HepG2 (cell line): ENCODE data around the gene HMGN4. TPM values are rescaled to one million over a fixed set of nuclear protein-coding genes. Genes with fewer than 3 reads are reported as not detected.

Experiments
- ARHGAP35 ChIP-seq: sonication (generic); formaldehyde crosslinking; IDR thresholded peaks from 2 replicates; pipeline ENCODE4 v1.9.0; 2022; ENCODE audit warnings: mild to moderate bottlenecking, inconsistent platforms, moderate library complexity, missing genetic modification reagents, borderline replicate concordance
- ATM ChIP-seq: fragments of 450-650 bp; IDR thresholded peaks from 2 replicates; pipeline ENCODE4 v1.7.1; 2017; ENCODE audit warnings: mild to moderate bottlenecking, borderline replicate concordance
- DMAP1 ChIP-seq: IDR thresholded peaks from 2 replicates; pipeline ENCODE4 v1.6.1; 2016
- ELF3 ChIP-seq: IDR thresholded peaks from 2 replicates; pipeline ENCODE4 v1.6.1; 2016; ENCODE audit warnings: missing genetic modification reagents, missing compliant biosample characterization
- FOXM1 ChIP-seq: sonication (generic); formaldehyde crosslinking; IDR thresholded peaks from 2 replicates; pipeline ENCODE4 v1.5.0; 2020; ENCODE audit warnings: missing genetic modification reagents
- FOXP1 ChIP-seq, 2 experiments: fragments of 450-650 bp in 1 of 2; IDR thresholded peaks; 2 replicates each; pipeline ENCODE4 v1.6.1; 2017 to 2018; ENCODE audit warnings: antibody characterized with exemption in 1 of 2
- HDAC2 ChIP-seq: sonication (generic); formaldehyde crosslinking; IDR thresholded peaks from 2 replicates; pipeline ENCODE4 v1.4.0; 2020; ENCODE audit warnings: missing genetic modification reagents
- HMG20A ChIP-seq: IDR thresholded peaks from 2 replicates; pipeline ENCODE4 v1.6.1; 2016; ENCODE audit warnings: borderline replicate concordance
- PHF8 ChIP-seq: sonication (generic); formaldehyde crosslinking; IDR thresholded peaks from 2 replicates; pipeline ENCODE4 v1.5.0; 2020; ENCODE audit warnings: missing genetic modification reagents
- SAP130 ChIP-seq: IDR thresholded peaks from 2 replicates; pipeline ENCODE4 v1.6.1; 2016; ENCODE audit warnings: low read depth
- SIX4 ChIP-seq: sonication (generic); formaldehyde crosslinking; IDR thresholded peaks from 2 replicates; pipeline ENCODE4 v1.4.0; 2020; ENCODE audit warnings: missing genetic modification reagents
- SOX5 ChIP-seq: IDR thresholded peaks from 2 replicates; pipeline ENCODE4 v1.6.1; 2016; ENCODE audit warnings: borderline replicate concordance
- SRY ChIP-seq: sonication (generic); formaldehyde crosslinking; IDR thresholded peaks from 2 replicates; pipeline ENCODE4 v1.8.0; 2022; ENCODE audit warnings: mild to moderate bottlenecking, missing genetic modification reagents
- ZFP36L2 ChIP-seq: sonication (generic); formaldehyde crosslinking; IDR thresholded peaks from 2 replicates; pipeline ENCODE4 v1.4.0; 2020; ENCODE audit warnings: missing genetic modification reagents
- ZNF282 ChIP-seq: fragments of 450-650 bp; IDR thresholded peaks from 2 replicates; pipeline ENCODE4 v1.6.1; 2018; ENCODE audit not compliant: partially characterized antibody
- ZNF7 ChIP-seq: IDR thresholded peaks from 2 replicates; pipeline ENCODE4 v1.6.1; 2016; ENCODE audit warnings: missing biosample characterization, missing genetic modification reagents
- polyA plus RNA-seq, 8 experiments: library from polyadenylated mRNA; depleted of rRNA in 3 of 8; stranded (reverse) in 7 of 8; unstranded in 1 of 8; fragments of >200 nt; fragmentation: Illumina TruSeq in 4 of 8; extraction: Trizol in 4 of 8; gene quantifications; 2 replicates each; pipeline versions ENCODE4 v1.2.1 to v1.2.3, GENCODE V29; 2011 to 2016; ENCODE audit warnings: low read depth in 4 of 8, missing spikeins in 1 of 8, mixed read lengths in 1 of 8; ENCODE audit not compliant: insufficient read depth in 1 of 8
- total RNA-seq, 5 experiments: library from RNA; depleted of rRNA; stranded (reverse); fragments of >200 nt; fragmentation: Illumina TruSeq; extraction: Trizol; gene quantifications; 2 replicates each; pipeline ENCODE4 v1.2.3, GENCODE V29; 2016; ENCODE audit warnings: low read depth in 1 of 5
- TF ChIP-seq, protein P1 (sequence below): fragments of 450-650 bp; IDR thresholded peaks from 2 replicates; pipeline ENCODE4 v1.6.1; 2016
- TF ChIP-seq, protein P2 (sequence below): IDR thresholded peaks from 2 replicates; pipeline ENCODE4 v1.6.1; 2018; ENCODE audit warnings: missing genetic modification reagents, mild to moderate bottlenecking, missing compliant biosample characterization
- TF ChIP-seq, protein P3 (sequence below): sonication (generic); formaldehyde crosslinking; IDR thresholded peaks from 2 replicates; pipeline ENCODE4 v1.4.0; 2020; ENCODE audit warnings: missing genetic modification reagents
- TF ChIP-seq, protein P4 (sequence below): sonication (generic); formaldehyde crosslinking; IDR thresholded peaks from 2 replicates; pipeline ENCODE4 v1.4.0; 2020; ENCODE audit warnings: missing genetic modification reagents, mild to moderate bottlenecking, borderline replicate concordance
- TF ChIP-seq, protein P5 (sequence below): sonication (generic); formaldehyde crosslinking; IDR thresholded peaks from 2 replicates; pipeline ENCODE4 v1.4.0; 2020; ENCODE audit warnings: missing genetic modification reagents, borderline replicate concordance
- TF ChIP-seq, protein P6 (sequence below): IDR thresholded peaks from 2 replicates; pipeline ENCODE4 v1.6.1; 2012; ENCODE audit warnings: inconsistent platforms

HMGN4 gene
- total and polyA plus RNA-seq, 2 of the 13 experiments (the other 11 are each of a cell fraction or from before 2014, with no cell fraction given) = 39.9 to 52.1 TPM

DNA sequence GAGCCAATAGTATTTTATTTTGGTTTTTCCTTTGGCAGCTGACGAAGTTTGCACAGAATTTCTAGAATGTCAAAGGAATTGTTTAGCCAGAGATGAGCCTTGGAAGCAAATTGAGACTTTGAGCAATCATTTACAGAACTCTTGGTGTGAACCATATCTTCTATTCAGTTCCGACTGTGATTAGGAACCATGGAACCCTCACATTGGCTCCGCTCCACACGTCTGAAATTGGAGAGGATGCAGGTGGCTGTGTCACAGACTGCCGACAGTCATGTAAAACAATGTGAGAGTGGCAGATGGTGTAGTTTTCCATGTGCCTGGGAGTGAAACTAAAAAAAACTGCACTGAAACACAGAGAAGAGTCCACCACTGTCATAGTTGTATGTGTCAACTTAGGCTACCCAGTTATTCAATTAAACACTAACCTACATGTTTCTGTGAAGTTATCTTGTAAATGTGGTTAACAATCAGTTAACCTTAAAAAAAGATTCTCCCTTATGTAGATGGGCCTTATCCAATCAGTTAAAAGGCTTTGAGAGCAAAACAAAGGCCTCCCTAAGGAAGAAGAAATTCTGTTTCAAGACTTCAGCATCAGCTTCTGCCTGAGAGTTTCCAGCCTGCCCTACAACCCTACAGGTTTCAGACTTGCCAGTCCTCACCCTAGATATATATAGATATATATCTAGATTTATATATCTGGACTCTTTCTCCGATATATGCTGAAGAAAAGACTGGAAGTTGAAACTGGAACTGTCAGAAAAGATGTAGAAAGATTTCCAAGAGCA, 3.3 kb upstream of the HMGN4 start (continued):
- TF ChIP-seq, protein P1, sequence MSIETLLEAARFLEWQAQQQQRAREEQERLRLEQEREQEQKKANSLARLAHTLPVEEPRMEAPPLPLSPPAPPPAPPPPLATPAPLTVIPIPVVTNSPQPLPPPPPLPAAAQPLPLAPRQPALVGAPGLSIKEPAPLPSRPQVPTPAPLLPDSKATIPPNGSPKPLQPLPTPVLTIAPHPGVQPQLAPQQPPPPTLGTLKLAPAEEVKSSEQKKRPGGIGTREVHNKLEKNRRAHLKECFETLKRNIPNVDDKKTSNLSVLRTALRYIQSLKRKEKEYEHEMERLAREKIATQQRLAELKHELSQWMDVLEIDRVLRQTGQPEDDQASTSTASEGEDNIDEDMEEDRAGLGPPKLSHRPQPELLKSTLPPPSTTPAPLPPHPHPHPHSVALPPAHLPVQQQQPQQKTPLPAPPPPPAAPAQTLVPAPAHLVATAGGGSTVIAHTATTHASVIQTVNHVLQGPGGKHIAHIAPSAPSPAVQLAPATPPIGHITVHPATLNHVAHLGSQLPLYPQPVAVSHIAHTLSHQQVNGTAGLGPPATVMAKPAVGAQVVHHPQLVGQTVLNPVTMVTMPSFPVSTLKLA = 0 out of 2 replicates have a peak, but pooled peaks have one; percentile 15
- TF ChIP-seq FOXP1 (IDR thresholded peaks at IDR 0.05) = no peak
- no peak for TF ChIP-seq FOXP1 (CRISPR knock-in tag; IDR thresholded peaks at IDR 0.05)
- no peak for TF ChIP-seq ATM
- TF ChIP-seq SRY = no peak
- 0 out of 2 replicates have a peak, but pooled peaks have one; percentile 32 for TF ChIP-seq SOX5 (CRISPR knock-in tag)
- TF ChIP-seq, protein P2, sequence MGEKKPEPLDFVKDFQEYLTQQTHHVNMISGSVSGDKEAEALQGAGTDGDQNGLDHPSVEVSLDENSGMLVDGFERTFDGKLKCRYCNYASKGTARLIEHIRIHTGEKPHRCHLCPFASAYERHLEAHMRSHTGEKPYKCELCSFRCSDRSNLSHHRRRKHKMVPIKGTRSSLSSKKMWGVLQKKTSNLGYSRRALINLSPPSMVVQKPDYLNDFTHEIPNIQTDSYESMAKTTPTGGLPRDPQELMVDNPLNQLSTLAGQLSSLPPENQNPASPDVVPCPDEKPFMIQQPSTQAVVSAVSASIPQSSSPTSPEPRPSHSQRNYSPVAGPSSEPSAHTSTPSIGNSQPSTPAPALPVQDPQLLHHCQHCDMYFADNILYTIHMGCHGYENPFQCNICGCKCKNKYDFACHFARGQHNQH (CRISPR knock-in tag) = peak; percentile 50; the same call in 1 of the 2 replicates
- TF ChIP-seq HMG20A (CRISPR knock-in tag) = 0 out of 2 replicates have a peak, but pooled peaks have one; percentile 8
- TF ChIP-seq HDAC2 (CRISPR knock-in tag) = peak; percentile 29; the same call in 1 of the 2 replicates
- TF ChIP-seq ZFP36L2 = no peak
- TF ChIP-seq ZNF7 (CRISPR knock-in tag) = no peak
- TF ChIP-seq, protein P3, sequence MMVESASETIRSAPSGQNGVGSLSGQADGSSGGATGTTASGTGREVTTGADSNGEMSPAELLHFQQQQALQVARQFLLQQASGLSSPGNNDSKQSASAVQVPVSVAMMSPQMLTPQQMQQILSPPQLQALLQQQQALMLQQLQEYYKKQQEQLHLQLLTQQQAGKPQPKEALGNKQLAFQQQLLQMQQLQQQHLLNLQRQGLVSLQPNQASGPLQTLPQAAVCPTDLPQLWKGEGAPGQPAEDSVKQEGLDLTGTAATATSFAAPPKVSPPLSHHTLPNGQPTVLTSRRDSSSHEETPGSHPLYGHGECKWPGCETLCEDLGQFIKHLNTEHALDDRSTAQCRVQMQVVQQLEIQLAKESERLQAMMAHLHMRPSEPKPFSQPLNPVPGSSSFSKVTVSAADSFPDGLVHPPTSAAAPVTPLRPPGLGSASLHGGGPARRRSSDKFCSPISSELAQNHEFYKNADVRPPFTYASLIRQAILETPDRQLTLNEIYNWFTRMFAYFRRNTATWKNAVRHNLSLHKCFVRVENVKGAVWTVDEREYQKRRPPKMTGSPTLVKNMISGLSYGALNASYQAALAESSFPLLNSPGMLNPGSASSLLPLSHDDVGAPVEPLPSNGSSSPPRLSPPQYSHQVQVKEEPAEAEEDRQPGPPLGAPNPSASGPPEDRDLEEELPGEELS (CRISPR knock-in tag) = no peak
- TF ChIP-seq PHF8 = 0 out of 2 replicates have a peak, but pooled peaks have one; percentile 18
- TF ChIP-seq, protein P4, sequence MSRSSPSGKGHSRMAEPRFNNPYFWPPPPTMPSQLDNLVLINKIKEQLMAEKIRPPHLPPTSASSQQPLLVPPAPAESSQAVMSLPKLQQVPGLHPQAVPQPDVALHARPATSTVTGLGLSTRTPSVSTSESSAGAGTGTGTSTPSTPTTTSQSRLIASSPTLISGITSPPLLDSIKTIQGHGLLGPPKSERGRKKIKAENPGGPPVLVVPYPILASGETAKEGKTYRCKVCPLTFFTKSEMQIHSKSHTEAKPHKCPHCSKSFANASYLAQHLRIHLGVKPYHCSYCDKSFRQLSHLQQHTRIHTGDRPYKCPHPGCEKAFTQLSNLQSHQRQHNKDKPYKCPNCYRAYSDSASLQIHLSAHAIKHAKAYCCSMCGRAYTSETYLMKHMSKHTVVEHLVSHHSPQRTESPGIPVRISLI (CRISPR knock-in tag) = peak; percentile 68; the same call in 1 of the 2 replicates
- TF ChIP-seq DMAP1 = no peak
- no peak for TF ChIP-seq ZNF282
- TF ChIP-seq ARHGAP35 = no peak
- peak; percentile 66; the same call in 1 of the 2 replicates for TF ChIP-seq SAP130 (CRISPR knock-in tag)
- peak; percentile 14; the same call in 1 of the 2 replicates for TF ChIP-seq ELF3
- peak; percentile 54; the same call in 1 of the 2 replicates for TF ChIP-seq SIX4 (CRISPR knock-in tag)
- no peak for TF ChIP-seq FOXM1 (CRISPR knock-in tag)
- TF ChIP-seq, protein P5, sequence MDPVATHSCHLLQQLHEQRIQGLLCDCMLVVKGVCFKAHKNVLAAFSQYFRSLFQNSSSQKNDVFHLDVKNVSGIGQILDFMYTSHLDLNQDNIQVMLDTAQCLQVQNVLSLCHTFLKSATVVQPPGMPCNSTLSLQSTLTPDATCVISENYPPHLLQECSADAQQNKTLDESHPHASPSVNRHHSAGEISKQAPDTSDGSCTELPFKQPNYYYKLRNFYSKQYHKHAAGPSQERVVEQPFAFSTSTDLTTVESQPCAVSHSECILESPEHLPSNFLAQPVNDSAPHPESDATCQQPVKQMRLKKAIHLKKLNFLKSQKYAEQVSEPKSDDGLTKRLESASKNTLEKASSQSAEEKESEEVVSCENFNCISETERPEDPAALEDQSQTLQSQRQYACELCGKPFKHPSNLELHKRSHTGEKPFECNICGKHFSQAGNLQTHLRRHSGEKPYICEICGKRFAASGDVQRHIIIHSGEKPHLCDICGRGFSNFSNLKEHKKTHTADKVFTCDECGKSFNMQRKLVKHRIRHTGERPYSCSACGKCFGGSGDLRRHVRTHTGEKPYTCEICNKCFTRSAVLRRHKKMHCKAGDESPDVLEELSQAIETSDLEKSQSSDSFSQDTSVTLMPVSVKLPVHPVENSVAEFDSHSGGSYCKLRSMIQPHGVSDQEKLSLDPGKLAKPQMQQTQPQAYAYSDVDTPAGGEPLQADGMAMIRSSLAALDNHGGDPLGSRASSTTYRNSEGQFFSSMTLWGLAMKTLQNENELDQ (CRISPR knock-in tag) = no peak
- TF ChIP-seq, protein P6, sequence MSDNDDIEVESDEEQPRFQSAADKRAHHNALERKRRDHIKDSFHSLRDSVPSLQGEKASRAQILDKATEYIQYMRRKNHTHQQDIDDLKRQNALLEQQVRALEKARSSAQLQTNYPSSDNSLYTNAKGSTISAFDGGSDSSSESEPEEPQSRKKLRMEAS = peak; percentile 44; the same call in 1 of the 2 replicates
